SK-N-SH (cell line): ENCODE results near the gene POGK. TPM values are rescaled to one million over a fixed set of nuclear protein-coding genes. Genes with fewer than 3 reads are reported as not detected.

Experiments
- CTCF ChIA-PET: fragments of 300-600, 350-600 bp; formaldehyde crosslinking; extraction: SDS; loops from one replicate; lab custom pipeline; 2021; lab: Yijun Ruan, JAX
- POLR2A ChIA-PET: fragments of 350-600 bp; sonication (Branson Sonifier 250); formaldehyde crosslinking; extraction: SDS; loops from one replicate; lab custom pipeline; 2020; ENCODE audit warnings: antibody characterized with exemption, inconsistent platforms; lab: Yijun Ruan, JAX
- DNase-seq: peaks from one replicate; pipeline ENCODE4 v3.0.0; 2012
- H2AFZ ChIP-seq: fragments of 200-600 bp; sonication (generic); 2 replicates; pipeline ENCODE4 v1.8.1; 2016; ENCODE audit warnings: antibody characterized with exemption, mild to moderate bottlenecking, low read depth
- H3F3A ChIP-seq: fragments of 200-600 bp; sonication (generic); replicated peaks from 2 replicates; pipeline ENCODE3; 2016; ENCODE audit warnings: antibody characterized with exemption, mild to moderate bottlenecking; ENCODE audit not compliant: insufficient read depth
- H3K27ac ChIP-seq, 2 experiments: fragments of 200-500 bp in 1 of 2; fragments of 200-600 bp in 1 of 2; sonication (Bioruptor generic) in 1 of 2; sonication (generic), shearing (Covaris generic) in 1 of 2; 2 replicates each; pipeline versions ENCODE4 v1.5.1 to v1.6.1; 2014 to 2016; ENCODE audit warnings: low read depth in 2 of 2, inconsistent platforms in 1 of 2, low read length in 1 of 2, mild to moderate bottlenecking in 1 of 2, mixed read lengths in 1 of 2
- H3K27me3 ChIP-seq: fragments of 200-600 bp; sonication (generic), shearing (Covaris generic); 2 replicates; pipeline ENCODE4 v1.6.1; 2016; ENCODE audit warnings: mixed run types; ENCODE audit not compliant: insufficient read depth
- H3K36me3 ChIP-seq, 2 experiments: fragments of 200-500 bp in 1 of 2; fragments of 200-600 bp in 1 of 2; sonication (Bioruptor generic) in 1 of 2; sonication (generic) in 1 of 2; replicated peaks in 1 of 2; 2 replicates each; pipeline versions ENCODE3 to v1.5.1; 2014 to 2016; ENCODE audit warnings: low read length in 1 of 2, mild to moderate bottlenecking in 1 of 2; ENCODE audit not compliant: insufficient read depth in 2 of 2, control insufficient read depth in 1 of 2
- H3K4me1 ChIP-seq, 2 experiments: fragments of 200-500 bp in 1 of 2; fragments of 200-600 bp in 1 of 2; sonication (Bioruptor generic) in 1 of 2; sonication (generic), shearing (Covaris generic) in 1 of 2; 2 replicates each; pipeline versions ENCODE4 v1.5.1 to v1.6.1; 2014 to 2016; ENCODE audit warnings: low read depth in 1 of 2, low read length in 1 of 2, mixed run types in 1 of 2; ENCODE audit not compliant: insufficient read depth in 2 of 2, control insufficient read depth in 1 of 2
- H3K4me2 ChIP-seq: fragments of 200-600 bp; sonication (generic), shearing (Covaris generic); 2 replicates; pipeline ENCODE4 v1.6.1; 2017; ENCODE audit warnings: mixed run types
- H3K4me3 ChIP-seq, 2 experiments: fragments of 200-500 bp in 1 of 2; fragments of 200-600 bp in 1 of 2; sonication (Bioruptor generic) in 1 of 2; sonication (generic), shearing (Covaris generic) in 1 of 2; 2 replicates each; pipeline versions ENCODE4 v1.5.1 to v1.8.1; 2014 to 2016; ENCODE audit warnings: low read depth in 2 of 2, inconsistent platforms in 1 of 2, low read length in 1 of 2, mild to moderate bottlenecking in 1 of 2, mixed read lengths in 1 of 2, moderate library complexity in 1 of 2
- H3K79me2 ChIP-seq: fragments of 200-600 bp; sonication (generic); 2 replicates; pipeline ENCODE4 v1.8.1; 2017; ENCODE audit warnings: mild to moderate bottlenecking; ENCODE audit not compliant: insufficient read depth
- H3K9ac ChIP-seq: fragments of 200-600 bp; sonication (generic); 2 replicates; pipeline ENCODE4 v1.6.1; 2017; ENCODE audit warnings: mixed run types
- H3K9me2 ChIP-seq: fragments of 200-600 bp; sonication (generic); 2 replicates; pipeline ENCODE4 v1.6.1; 2017; ENCODE audit warnings: mixed run types
- H3K9me3 ChIP-seq: fragments of 200-600 bp; sonication (generic); 2 replicates; pipeline ENCODE4 v1.6.1; 2017; ENCODE audit warnings: mixed run types, mild to moderate bottlenecking, moderate library complexity
- H4K20me1 ChIP-seq: fragments of 200-600 bp; sonication (generic); 2 replicates; pipeline ENCODE4 v1.6.1; 2017; ENCODE audit warnings: mild to moderate bottlenecking, mixed run types; ENCODE audit not compliant: insufficient read depth
- CHD2 ChIP-seq: fragments of 150-350 bp; IDR thresholded peaks from 2 replicates; pipeline ENCODE4 v1.6.1; 2018; ENCODE audit warnings: low read length; ENCODE audit not compliant: partially characterized antibody
- EZH2phosphoT487 ChIP-seq: fragments of 200-600 bp; sonication (generic); IDR thresholded peaks from 2 replicates; pipeline ENCODE4 v1.6.1; 2017; ENCODE audit warnings: low read depth, mixed run types, mild to moderate bottlenecking, antibody characterized with exemption, moderate library complexity, borderline replicate concordance
- NFIC ChIP-seq: IDR thresholded peaks from 2 replicates; pipeline ENCODE4 v1.4.0; 2012; ENCODE audit warnings: borderline replicate concordance
- RAD21 ChIP-seq: IDR thresholded peaks from 2 replicates; pipeline ENCODE4 v1.6.1; 2012; ENCODE audit warnings: mild to moderate bottlenecking, low read length
- RCOR1 ChIP-seq: fragments of 150-350 bp; IDR thresholded peaks from 2 replicates; pipeline ENCODE4 v1.6.1; 2017; ENCODE audit warnings: antibody characterized with exemption, low read length
- TEAD4 ChIP-seq: IDR thresholded peaks from 2 replicates; pipeline ENCODE4 v1.4.0; 2012; ENCODE audit warnings: mild to moderate bottlenecking, borderline replicate concordance; ENCODE audit not compliant: insufficient read depth
- YY1 ChIP-seq: IDR thresholded peaks from 2 replicates; pipeline ENCODE4 v1.4.0; 2012; ENCODE audit warnings: low read depth, mild to moderate bottlenecking
- WGBS: methylation state at CpG from one replicate; pipeline ENCODE4 v1.1.6; 2017; ENCODE audit warnings: low lambda C conversion rate; 5-methylcytosine and 5-hydroxymethylcytosine counted together
- polyA plus RNA-seq, 3 experiments: library from polyadenylated mRNA; depleted of rRNA; stranded (reverse); fragments of >200 nt; gene quantifications; 2 replicates each; pipeline ENCODE4 v1.2.3, GENCODE V29; 2012
- TF ChIP-seq, protein P1 (sequence below): IDR thresholded peaks from 2 replicates; pipeline ENCODE4 v1.6.1; 2012; ENCODE audit warnings: mild to moderate bottlenecking, low read depth, low read length, moderate library complexity
- TF ChIP-seq, protein P2 (sequence below): IDR thresholded peaks from 2 replicates; pipeline ENCODE4 v1.4.0; 2012; ENCODE audit warnings: low read depth
- TF ChIP-seq, protein P3 (sequence below): fragments of 200-600 bp; sonication (generic); IDR thresholded peaks from 2 replicates; pipeline ENCODE4 v1.6.1; 2017; ENCODE audit warnings: antibody characterized with exemption, mild to moderate bottlenecking, moderate library complexity
- TF ChIP-seq, protein P4 (sequence below): IDR thresholded peaks from 2 replicates; pipeline ENCODE4 v1.4.0; 2012; ENCODE audit warnings: low read depth, borderline replicate concordance

The POGK gene
- polyA plus RNA-seq, 1 of the 3 experiments (the other 2 are of a cell fraction), result 13.9 TPM

DNA sequence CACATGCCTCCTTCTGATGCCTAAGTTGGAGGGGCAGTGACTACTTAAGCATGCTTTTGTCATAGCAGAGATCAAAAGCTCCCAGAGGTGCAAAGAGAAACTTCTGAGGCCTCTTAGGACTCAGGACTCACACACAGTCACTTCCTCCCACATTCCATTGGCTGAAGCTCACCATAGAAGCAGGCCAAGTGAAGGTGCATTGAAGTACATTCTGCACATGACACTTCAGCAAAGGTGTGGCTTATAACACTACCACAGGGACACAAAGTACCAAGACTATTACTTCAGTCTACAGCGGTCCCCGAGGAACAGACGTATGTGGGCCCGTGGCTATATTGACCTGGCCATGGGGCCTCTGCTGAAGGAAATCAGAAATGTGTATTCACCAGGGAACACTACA is 2.5 kb upstream of the POGK start:
- TF ChIP-seq, protein P1, sequence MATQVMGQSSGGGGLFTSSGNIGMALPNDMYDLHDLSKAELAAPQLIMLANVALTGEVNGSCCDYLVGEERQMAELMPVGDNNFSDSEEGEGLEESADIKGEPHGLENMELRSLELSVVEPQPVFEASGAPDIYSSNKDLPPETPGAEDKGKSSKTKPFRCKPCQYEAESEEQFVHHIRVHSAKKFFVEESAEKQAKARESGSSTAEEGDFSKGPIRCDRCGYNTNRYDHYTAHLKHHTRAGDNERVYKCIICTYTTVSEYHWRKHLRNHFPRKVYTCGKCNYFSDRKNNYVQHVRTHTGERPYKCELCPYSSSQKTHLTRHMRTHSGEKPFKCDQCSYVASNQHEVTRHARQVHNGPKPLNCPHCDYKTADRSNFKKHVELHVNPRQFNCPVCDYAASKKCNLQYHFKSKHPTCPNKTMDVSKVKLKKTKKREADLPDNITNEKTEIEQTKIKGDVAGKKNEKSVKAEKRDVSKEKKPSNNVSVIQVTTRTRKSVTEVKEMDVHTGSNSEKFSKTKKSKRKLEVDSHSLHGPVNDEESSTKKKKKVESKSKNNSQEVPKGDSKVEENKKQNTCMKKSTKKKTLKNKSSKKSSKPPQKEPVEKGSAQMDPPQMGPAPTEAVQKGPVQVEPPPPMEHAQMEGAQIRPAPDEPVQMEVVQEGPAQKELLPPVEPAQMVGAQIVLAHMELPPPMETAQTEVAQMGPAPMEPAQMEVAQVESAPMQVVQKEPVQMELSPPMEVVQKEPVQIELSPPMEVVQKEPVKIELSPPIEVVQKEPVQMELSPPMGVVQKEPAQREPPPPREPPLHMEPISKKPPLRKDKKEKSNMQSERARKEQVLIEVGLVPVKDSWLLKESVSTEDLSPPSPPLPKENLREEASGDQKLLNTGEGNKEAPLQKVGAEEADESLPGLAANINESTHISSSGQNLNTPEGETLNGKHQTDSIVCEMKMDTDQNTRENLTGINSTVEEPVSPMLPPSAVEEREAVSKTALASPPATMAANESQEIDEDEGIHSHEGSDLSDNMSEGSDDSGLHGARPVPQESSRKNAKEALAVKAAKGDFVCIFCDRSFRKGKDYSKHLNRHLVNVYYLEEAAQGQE, result no peak
- TF ChIP-seq TEAD4, result no peak
- TF ChIP-seq, protein P2, sequence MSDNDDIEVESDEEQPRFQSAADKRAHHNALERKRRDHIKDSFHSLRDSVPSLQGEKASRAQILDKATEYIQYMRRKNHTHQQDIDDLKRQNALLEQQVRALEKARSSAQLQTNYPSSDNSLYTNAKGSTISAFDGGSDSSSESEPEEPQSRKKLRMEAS, result no peak
- no peak for TF ChIP-seq YY1
- no peak for TF ChIP-seq NFIC
- TF ChIP-seq RAD21, result no peak
- CTCF ChIA-PET, result no interaction called here

DNA sequence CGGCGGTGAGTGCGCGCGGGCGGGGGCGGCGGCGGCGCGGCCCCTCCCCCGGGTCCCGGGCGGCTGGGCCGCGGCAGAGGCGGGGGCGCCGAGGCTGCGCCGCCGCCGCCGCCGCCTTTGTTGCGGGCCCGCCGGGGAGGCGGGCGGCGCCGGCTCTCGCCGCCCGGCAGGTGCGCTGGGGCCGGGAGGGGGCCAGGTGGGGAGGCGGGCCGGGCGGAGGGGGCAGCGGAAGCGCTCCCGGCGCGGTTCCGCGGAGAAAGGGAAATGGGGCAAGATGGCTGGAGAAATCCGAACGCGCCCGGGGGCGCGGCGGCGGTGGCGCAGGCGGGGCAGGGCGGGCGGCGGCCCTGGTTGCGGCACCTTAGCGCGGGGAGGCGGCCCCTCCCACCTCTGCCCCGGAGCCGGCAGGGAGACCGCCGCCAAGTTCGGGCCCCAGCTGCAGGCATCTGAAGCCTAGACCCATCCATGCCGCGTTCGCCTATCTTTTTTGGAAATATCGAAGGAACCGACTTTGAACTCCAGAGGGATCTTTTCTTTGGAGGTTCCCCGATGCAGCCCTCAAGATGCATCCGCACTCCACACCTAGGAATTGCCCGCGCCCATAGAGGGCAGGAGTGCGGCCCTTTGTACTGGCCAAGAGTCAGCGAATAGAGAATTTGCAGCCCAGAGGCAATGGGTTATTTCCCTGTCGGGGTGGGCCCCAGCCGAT is 479 bp downstream of the POGK start:
- Histone ChIP-seq H3K36me3 (peaks cover 26 to 42% of the 10 kb centered on the region in 2 experiments), H3F3A (no peaks in the 10 kb centered on the region)
- no peak for TF ChIP-seq EZH2phosphoT487
- TF ChIP-seq CHD2, result peak; percentile 23
- TF ChIP-seq, protein P3, sequence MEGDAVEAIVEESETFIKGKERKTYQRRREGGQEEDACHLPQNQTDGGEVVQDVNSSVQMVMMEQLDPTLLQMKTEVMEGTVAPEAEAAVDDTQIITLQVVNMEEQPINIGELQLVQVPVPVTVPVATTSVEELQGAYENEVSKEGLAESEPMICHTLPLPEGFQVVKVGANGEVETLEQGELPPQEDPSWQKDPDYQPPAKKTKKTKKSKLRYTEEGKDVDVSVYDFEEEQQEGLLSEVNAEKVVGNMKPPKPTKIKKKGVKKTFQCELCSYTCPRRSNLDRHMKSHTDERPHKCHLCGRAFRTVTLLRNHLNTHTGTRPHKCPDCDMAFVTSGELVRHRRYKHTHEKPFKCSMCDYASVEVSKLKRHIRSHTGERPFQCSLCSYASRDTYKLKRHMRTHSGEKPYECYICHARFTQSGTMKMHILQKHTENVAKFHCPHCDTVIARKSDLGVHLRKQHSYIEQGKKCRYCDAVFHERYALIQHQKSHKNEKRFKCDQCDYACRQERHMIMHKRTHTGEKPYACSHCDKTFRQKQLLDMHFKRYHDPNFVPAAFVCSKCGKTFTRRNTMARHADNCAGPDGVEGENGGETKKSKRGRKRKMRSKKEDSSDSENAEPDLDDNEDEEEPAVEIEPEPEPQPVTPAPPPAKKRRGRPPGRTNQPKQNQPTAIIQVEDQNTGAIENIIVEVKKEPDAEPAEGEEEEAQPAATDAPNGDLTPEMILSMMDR, result peak; percentile 39
- TF ChIP-seq RCOR1, result no peak
- TF ChIP-seq, protein P4, sequence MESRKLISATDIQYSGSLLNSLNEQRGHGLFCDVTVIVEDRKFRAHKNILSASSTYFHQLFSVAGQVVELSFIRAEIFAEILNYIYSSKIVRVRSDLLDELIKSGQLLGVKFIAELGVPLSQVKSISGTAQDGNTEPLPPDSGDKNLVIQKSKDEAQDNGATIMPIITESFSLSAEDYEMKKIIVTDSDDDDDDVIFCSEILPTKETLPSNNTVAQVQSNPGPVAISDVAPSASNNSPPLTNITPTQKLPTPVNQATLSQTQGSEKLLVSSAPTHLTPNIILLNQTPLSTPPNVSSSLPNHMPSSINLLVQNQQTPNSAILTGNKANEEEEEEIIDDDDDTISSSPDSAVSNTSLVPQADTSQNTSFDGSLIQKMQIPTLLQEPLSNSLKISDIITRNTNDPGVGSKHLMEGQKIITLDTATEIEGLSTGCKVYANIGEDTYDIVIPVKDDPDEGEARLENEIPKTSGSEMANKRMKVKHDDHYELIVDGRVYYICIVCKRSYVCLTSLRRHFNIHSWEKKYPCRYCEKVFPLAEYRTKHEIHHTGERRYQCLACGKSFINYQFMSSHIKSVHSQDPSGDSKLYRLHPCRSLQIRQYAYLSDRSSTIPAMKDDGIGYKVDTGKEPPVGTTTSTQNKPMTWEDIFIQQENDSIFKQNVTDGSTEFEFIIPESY, result no peak
- TF ChIP-seq, all 33 proteins: peak for 2
- Histone ChIP-seq H3K9me3 (no peaks in the 10 kb centered on the region), H3K27ac (peak overlapping the region; percentile 12 to 91; a peak in 3 of 4 replicates), H4K20me1 (0 out of 2 replicates have a peak, but pooled peaks cover 4% of the 10 kb centered on the region), H3K9ac (peak overlapping the region; percentile 73), H3K79me2 (peaks cover 38% of the 10 kb centered on the region), H3K27me3 (no peaks in the 10 kb centered on the region), H2AFZ (peak overlapping the region; percentile 72), H3K4me3 (peak overlapping the region; percentile 71 to 78), H3K4me1 (peaks cover 15 to 23% of the 10 kb centered on the region in 2 experiments; a peak in 3 of 4 replicates), H3K4me2 (peak overlapping the region; percentile 83), H3K9me2 (no peaks in the 10 kb centered on the region)
- ChIA-PET CTCF (interaction anchor here (0.6 to 1.5 kb wide), 4 partner anchors 14 to 70 kb away, joined by 3 to 5 read pairs (median 3); no protein-coding TSS in a partner anchor), POLR2A (interaction anchor here (0.6 to 1.9 kb wide), 9 partner anchors 8 to 380 kb away, joined by 3 to 16 read pairs (median 4); partner anchors contain the start of genes POU2F1 and TADA1)
- WGBS, result 2% methylated on average over 24 of the region's 82 CpGs
- peak; percentile 81 for DNase-seq

More for the DNA sequence above, 2.5 kb upstream of the POGK start:
- DNase-seq, result no peak
- 94% methylated on average over 4 of the region's 4 CpGs for WGBS
- H3K36me3 ChIP-seq, result peaks cover 3 to 12% of the 10 kb centered on the region in 2 experiments
- peaks cover 8 to 23% of the 10 kb centered on the region in 2 experiments; a peak in 3 of 4 replicates for H3K4me1 ChIP-seq
- no peak overlapping the region for H3K27ac ChIP-seq
- no peak overlapping the region for H3K4me3 ChIP-seq
- H3K9me2 ChIP-seq, result no peaks in the 10 kb centered on the region
- no peaks in the 10 kb centered on the region for H3F3A ChIP-seq
- H4K20me1 ChIP-seq, result 0 out of 2 replicates have a peak, but pooled peaks cover under 1% of the 10 kb centered on the region
- H3K4me2 ChIP-seq, result no peak overlapping the region
- H3K27me3 ChIP-seq, result peaks cover 17% of the 10 kb centered on the region; the same call in 1 of the 2 replicates
- POLR2A ChIA-PET, result no interaction called here
- H3K9ac ChIP-seq, result no peak overlapping the region
- peaks cover 17% of the 10 kb centered on the region for H3K79me2 ChIP-seq
- H3K9me3 ChIP-seq, result no peaks in the 10 kb centered on the region
- no peak overlapping the region for H2AFZ ChIP-seq
